ENCODE data around the gene CAP2. TPM values are rescaled to one million over a fixed set of nuclear protein-coding genes. Genes with fewer than 3 reads are reported as not detected.

CAP2 gene
- total and polyA plus RNA-seq, 8 donors: 0.61 to 78.8 (median 4.2) TPM

- H3K4me1 ChIP-seq: no peaks in the 10 kb centered on the region
- TF ChIP-seq EP300 (IDR thresholded peaks at IDR 0.05): no peak
- no peak for TF ChIP-seq POLR2AphosphoS5 (IDR thresholded peaks at IDR 0.05)
- no peak for TF ChIP-seq POLR2A (IDR thresholded peaks at IDR 0.05)
- TF ChIP-seq CTCF (IDR thresholded peaks at IDR 0.05): no peak
- peaks cover 0 to 23% (median 0%) of the 10 kb centered on the region in 4 donors for H3K36me3 ChIP-seq
- H3K9me3 ChIP-seq: no peaks in the 10 kb centered on the region
- 72 to 83% (median 80%) methylated on average over 3 of the region's 3 CpGs for WGBS, 5 donors
- H3K27ac ChIP-seq: no peak overlapping the region
- intact Hi-C loops (cut with DNase I; ENCODE audit: low total_unique reads): no loop called here
- DNase-seq: no peak
- H3K4me3 ChIP-seq: no peak overlapping the region
- H3K27me3 ChIP-seq: no peaks in the 10 kb centered on the region
These were observed 159.5 kb downstream of the CAP2 start for GRCh38 chr6:17552861-17553260.

GRCh38 chr6:17556014-17556413, 162.6 kb downstream of the CAP2 start:
- TF ChIP-seq POLR2AphosphoS5 (IDR thresholded peaks at IDR 0.05) (no peak), POLR2A (IDR thresholded peaks at IDR 0.05) (no peak), CTCF (IDR thresholded peaks at IDR 0.05) (no peak), EP300 (IDR thresholded peaks at IDR 0.05) (no peak)
- Histone ChIP-seq H3K4me3 (no peak overlapping the region), H3K36me3 (peaks cover 0 to 23% (median 0%) of the 10 kb centered on the region in 4 donors), H3K9me3 (no peaks in the 10 kb centered on the region), H3K27ac (no peak overlapping the region), H3K4me1 (no peaks in the 10 kb centered on the region), H3K27me3 (no peaks in the 10 kb centered on the region)
- 67 to 80% (median 75%) methylated on average over 4 of the region's 4 CpGs for WGBS, 5 donors
- DNase-seq: no peak
- intact Hi-C loops (cut with DNase I; ENCODE audit: low total_unique reads): no loop called here

- 87 to 91% (median 88%) methylated on average over 3 of the region's 3 CpGs for WGBS, 5 donors
- Histone ChIP-seq H3K9me3 (peaks cover 0 to 11% (median 5%) of the 10 kb centered on the region in 4 donors), H3K27me3 (no peaks in the 10 kb centered on the region), H3K27ac (no peak overlapping the region), H3K4me1 (no peaks in the 10 kb centered on the region), H3K36me3 (no peaks in the 10 kb centered on the region), H3K4me3 (no peak overlapping the region)
- no peak for TF ChIP-seq CTCF (IDR thresholded peaks at IDR 0.05)
- TF ChIP-seq POLR2AphosphoS5 (IDR thresholded peaks at IDR 0.05): no peak
- TF ChIP-seq EP300 (IDR thresholded peaks at IDR 0.05): no peak
- TF ChIP-seq POLR2A (IDR thresholded peaks at IDR 0.05): no peak
- intact Hi-C loops (cut with DNase I; ENCODE audit: low total_unique reads): no loop called here
- no peak for DNase-seq
These were observed 169.2 kb downstream of the CAP2 start for GRCh38 chr6:17562636-17563035.

GRCh38 chr6:17565399-17565798, 172.0 kb downstream of the CAP2 start:
- DNase-seq: no peak
- TF ChIP-seq POLR2A (IDR thresholded peaks at IDR 0.05): no peak
- TF ChIP-seq EP300 (IDR thresholded peaks at IDR 0.05): no peak
- no peak for TF ChIP-seq CTCF (IDR thresholded peaks at IDR 0.05)
- no peak for TF ChIP-seq POLR2AphosphoS5 (IDR thresholded peaks at IDR 0.05)
- Histone ChIP-seq H3K4me1 (no peaks in the 10 kb centered on the region), H3K9me3 (peaks cover 0 to 11% (median 5%) of the 10 kb centered on the region in 4 donors), H3K27ac (no peak overlapping the region), H3K27me3 (no peaks in the 10 kb centered on the region), H3K36me3 (no peaks in the 10 kb centered on the region), H3K4me3 (no peak overlapping the region)
- intact Hi-C loops (cut with DNase I; ENCODE audit: low total_unique reads): no loop called here
- 80 to 92% (median 84%) methylated on average over 3 of the region's 3 CpGs for WGBS, 5 donors
